ENCODE results near the gene EFNA4. TPM values are rescaled to one million over a fixed set of nuclear protein-coding genes. Genes with fewer than 3 reads are reported as not detected.

EFNA4 gene
- total and polyA plus RNA-seq, 3 donors from 2014 or later: 5.3 to 6.9 (median 6.0) TPM

- Histone ChIP-seq H3K36me3 (ENCODE audit: low read depth, missing control alignments) (no peaks in the 10 kb centered on the region), H3K4me3 (no peak overlapping the region), H3K27ac (no peak overlapping the region), H3K9me3 (no peaks in the 10 kb centered on the region), H3K27me3 (no peaks in the 10 kb centered on the region), H3K4me1 (no peaks in the 10 kb centered on the region)
- DNase-seq: no peak
- WGBS, 2 donors: 94 to 95% methylated on average over 3 to 6 of the region's 6 CpGs
- intact Hi-C loops (cut with DNase I; ENCODE audit: low total_unique reads): no loop called here
- no peak for TF ChIP-seq POLR2A (IDR thresholded peaks at IDR 0.05)
- no peak for TF ChIP-seq CTCF (IDR thresholded peaks at IDR 0.05)
Measured at GRCh38 chr1:155026588-155026987, 37.0 kb upstream of the EFNA4 start.

- Histone ChIP-seq H3K27ac (no peak overlapping the region), H3K36me3 (ENCODE audit: low read depth, missing control alignments) (no peaks in the 10 kb centered on the region), H3K4me1 (no peaks in the 10 kb centered on the region), H3K9me3 (no peaks in the 10 kb centered on the region), H3K4me3 (no peak overlapping the region), H3K27me3 (no peaks in the 10 kb centered on the region)
- intact Hi-C loops (cut with DNase I; ENCODE audit: low total_unique reads): no loop called here
- TF ChIP-seq POLR2A (IDR thresholded peaks at IDR 0.05) (no peak), CTCF (IDR thresholded peaks at IDR 0.05) (no peak)
- no peak for DNase-seq
- WGBS, 2 donors: 84 to 86% methylated on average over 16 of the region's 16 CpGs
Measured at GRCh38 chr1:155029513-155030242, 33.9 kb upstream of the EFNA4 start.

- no peak overlapping the region for H3K4me3 ChIP-seq
- no peak for DNase-seq
- whole genome bisulfite sequencing, 2 donors: 86 to 88% methylated on average over 7 to 15 of the region's 15 CpGs
- no peaks in the 10 kb centered on the region for H3K36me3 ChIP-seq (ENCODE audit: low read depth, missing control alignments)
- no peaks in the 10 kb centered on the region for H3K27me3 ChIP-seq
- H3K4me1 ChIP-seq: no peaks in the 10 kb centered on the region
- H3K27ac ChIP-seq: no peak overlapping the region
- no peaks in the 10 kb centered on the region for H3K9me3 ChIP-seq
- TF ChIP-seq CTCF (IDR thresholded peaks at IDR 0.05) (no peak), POLR2A (IDR thresholded peaks at IDR 0.05) (no peak)
- intact Hi-C loops (cut with DNase I; ENCODE audit: low total_unique reads): no loop called here
Measured at GRCh38 chr1:155030243-155030795, 33.2 kb upstream of the EFNA4 start.

GRCh38 chr1:155030899-155031298 is 32.6 kb upstream of the EFNA4 start:
- Histone ChIP-seq H3K27me3 (no peaks in the 10 kb centered on the region), H3K9me3 (no peaks in the 10 kb centered on the region), H3K4me1 (no peaks in the 10 kb centered on the region), H3K36me3 (ENCODE audit: low read depth, missing control alignments) (no peaks in the 10 kb centered on the region), H3K27ac (no peak overlapping the region), H3K4me3 (no peak overlapping the region)
- intact Hi-C loops (cut with DNase I; ENCODE audit: low total_unique reads): no loop called here
- 84% methylated on average over 8 to 11 of the region's 11 CpGs for WGBS, 2 donors
- DNase-seq: no peak
- no peak for TF ChIP-seq POLR2A (IDR thresholded peaks at IDR 0.05)
- no peak for TF ChIP-seq CTCF (IDR thresholded peaks at IDR 0.05)

GRCh38 chr1:155032886-155033285 is 30.7 kb upstream of the EFNA4 start:
- TF ChIP-seq POLR2A (IDR thresholded peaks at IDR 0.05) (no peak), CTCF (IDR thresholded peaks at IDR 0.05) (no peak)
- Histone ChIP-seq H3K4me1 (no peaks in the 10 kb centered on the region), H3K36me3 (ENCODE audit: low read depth, missing control alignments) (no peaks in the 10 kb centered on the region), H3K27ac (no peak overlapping the region), H3K9me3 (no peaks in the 10 kb centered on the region), H3K4me3 (no peak overlapping the region), H3K27me3 (no peaks in the 10 kb centered on the region)
- 88 to 91% methylated on average over 10 to 12 of the region's 12 CpGs for WGBS, 2 donors
- DNase-seq: no peak
- intact Hi-C loops (cut with DNase I; ENCODE audit: low total_unique reads): no loop called here

All from testis (tissue), 3 donors.